Measurements from ENCODE around the gene CDK10.

DNA sequence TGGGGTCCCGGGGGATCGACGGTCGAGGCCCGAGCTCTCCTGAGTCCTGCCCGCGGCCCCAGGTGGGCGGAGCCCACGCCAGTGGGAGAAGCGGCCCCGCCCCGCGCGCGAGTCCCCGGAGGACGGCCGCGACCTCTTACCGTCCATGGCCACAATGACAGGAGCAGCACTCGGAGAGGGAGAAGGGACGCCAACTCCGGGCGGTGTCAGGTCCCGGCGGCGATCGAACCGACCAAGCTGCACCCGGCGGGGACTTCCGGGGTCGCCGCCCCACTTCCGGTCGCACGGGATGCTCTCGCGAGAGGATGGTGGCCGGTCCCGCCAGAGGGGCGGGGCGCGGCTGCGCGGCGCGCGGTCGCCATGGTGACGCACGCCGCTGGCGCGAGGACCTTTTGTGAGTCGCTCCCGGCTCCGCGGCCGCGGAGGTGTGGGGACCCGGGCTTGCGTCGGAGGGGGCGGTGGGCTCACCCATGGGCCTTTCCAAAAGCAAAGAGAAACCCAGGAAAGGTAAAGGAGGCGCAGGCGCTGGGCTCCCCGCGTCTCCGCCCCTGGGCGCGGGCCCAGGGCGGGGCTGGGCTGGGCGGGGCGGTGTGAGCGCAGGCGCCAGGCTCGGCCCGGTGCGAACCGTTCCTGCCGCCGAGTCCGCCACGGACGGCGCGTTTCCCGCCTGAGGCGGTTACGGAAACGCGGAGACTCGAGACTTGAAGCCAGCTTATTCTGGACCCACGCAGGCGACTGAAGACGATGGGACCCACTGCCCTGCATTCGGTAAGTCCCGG, 28.9 kb upstream of the CDK10 start, which contains the start of the genes CHMP1A and SPATA33:
- TF ChIP-seq, protein P1, sequence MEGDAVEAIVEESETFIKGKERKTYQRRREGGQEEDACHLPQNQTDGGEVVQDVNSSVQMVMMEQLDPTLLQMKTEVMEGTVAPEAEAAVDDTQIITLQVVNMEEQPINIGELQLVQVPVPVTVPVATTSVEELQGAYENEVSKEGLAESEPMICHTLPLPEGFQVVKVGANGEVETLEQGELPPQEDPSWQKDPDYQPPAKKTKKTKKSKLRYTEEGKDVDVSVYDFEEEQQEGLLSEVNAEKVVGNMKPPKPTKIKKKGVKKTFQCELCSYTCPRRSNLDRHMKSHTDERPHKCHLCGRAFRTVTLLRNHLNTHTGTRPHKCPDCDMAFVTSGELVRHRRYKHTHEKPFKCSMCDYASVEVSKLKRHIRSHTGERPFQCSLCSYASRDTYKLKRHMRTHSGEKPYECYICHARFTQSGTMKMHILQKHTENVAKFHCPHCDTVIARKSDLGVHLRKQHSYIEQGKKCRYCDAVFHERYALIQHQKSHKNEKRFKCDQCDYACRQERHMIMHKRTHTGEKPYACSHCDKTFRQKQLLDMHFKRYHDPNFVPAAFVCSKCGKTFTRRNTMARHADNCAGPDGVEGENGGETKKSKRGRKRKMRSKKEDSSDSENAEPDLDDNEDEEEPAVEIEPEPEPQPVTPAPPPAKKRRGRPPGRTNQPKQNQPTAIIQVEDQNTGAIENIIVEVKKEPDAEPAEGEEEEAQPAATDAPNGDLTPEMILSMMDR (IDR thresholded peaks at IDR 0.05; ENCODE audit: low read length) = no peak
- TF ChIP-seq EZH2 (optimal IDR thresholded peaks at IDR 0.05; ENCODE audit: low read depth, low read length) = no peak
